ENCODE measurements around the gene CD207.
A peak's percentile ranks its signal among the peaks of the same experiment; 100 is the strongest.

CD207 gene

GRCh38 chr2:70795164-70795995 is 40.2 kb downstream of the CD207 start:
- TF ChIP-seq POLR2A (IDR thresholded peaks at IDR 0.05; ENCODE audit: low read length) = no peak
- no peak for DNase-seq

DNA sequence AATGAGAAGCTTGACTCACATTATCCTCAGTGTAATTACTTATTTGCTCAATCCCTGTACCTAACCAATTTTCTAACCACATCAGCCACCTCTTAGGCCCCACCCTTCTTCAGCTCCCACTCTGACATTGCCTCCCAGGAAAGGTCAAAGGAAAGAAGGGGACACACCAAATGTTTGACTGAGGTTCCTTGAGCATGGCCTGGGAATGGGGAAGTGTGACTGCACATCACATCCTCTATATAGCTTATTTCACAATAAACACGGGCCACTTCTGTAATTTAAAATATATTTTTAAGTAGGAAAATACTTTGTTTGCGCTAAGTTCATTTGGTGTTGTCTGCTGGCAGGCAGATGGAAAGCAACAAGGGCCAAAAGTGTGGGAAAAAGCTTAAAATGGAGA is 42.2 kb downstream of the CD207 start:
- DNase-seq = no peak
- TF ChIP-seq GATA1 (IDR thresholded peaks at IDR 0.05; ENCODE audit: low read depth, low read length) = no peak
- TF ChIP-seq POLR2A (IDR thresholded peaks at IDR 0.05; ENCODE audit: low read length) = no peak

GRCh38 chr2:70790136-70790828 is 45.3 kb downstream of the CD207 start, which contains the start of gene FIGLA:
TSS of gene FIGLA (minus strand) at chr2:70790643. CDS start at chr2:70790638, 5 bp downstream.
- DNase-seq = no peak
- TF ChIP-seq GATA1 (IDR thresholded peaks at IDR 0.05; ENCODE audit: low read depth, low read length) (no peak), POLR2A (IDR thresholded peaks at IDR 0.05; ENCODE audit: low read length) (no peak)

DNA sequence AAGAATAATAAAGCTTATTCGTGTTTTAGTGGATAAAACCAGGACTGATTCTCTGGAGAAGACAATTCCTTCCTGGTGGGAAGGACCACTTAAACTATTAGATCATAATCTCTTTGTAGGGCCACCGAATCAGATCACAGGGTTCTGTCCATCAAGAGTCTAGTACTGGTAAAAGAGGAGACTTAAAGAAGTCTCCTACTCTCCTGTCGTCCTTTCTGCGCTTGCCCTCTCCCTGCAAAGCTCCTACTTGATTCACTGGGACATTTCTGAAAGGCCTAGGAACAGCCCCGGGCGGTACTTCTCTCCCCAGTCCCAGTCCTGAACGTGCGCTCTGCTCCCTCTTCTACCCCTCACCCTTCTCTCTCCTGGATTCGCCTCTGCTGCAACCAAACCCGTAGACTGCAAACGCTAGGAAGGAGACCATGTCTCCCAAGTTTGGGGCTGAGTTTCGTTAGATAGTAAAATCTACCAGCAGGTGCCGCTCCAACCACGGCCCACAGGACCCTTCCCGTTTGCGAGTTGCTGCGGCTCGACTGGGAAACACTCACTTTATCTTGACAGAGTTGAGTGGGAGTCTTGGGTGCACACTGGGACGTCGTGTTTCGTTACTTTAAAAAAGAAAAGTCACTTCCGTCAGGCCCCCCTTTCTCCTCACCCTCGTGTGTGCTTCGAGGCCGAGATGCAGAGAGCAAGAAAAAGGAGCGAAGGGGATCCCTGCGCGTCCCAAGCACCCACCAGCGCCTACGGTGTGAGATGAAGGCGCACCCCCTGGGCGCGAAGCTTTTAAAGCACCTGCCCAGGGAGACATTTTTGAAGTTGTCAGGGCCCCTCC is 46.1 kb downstream of the CD207 start:
- DNase-seq = peak; percentile 64 to 75

DNA sequence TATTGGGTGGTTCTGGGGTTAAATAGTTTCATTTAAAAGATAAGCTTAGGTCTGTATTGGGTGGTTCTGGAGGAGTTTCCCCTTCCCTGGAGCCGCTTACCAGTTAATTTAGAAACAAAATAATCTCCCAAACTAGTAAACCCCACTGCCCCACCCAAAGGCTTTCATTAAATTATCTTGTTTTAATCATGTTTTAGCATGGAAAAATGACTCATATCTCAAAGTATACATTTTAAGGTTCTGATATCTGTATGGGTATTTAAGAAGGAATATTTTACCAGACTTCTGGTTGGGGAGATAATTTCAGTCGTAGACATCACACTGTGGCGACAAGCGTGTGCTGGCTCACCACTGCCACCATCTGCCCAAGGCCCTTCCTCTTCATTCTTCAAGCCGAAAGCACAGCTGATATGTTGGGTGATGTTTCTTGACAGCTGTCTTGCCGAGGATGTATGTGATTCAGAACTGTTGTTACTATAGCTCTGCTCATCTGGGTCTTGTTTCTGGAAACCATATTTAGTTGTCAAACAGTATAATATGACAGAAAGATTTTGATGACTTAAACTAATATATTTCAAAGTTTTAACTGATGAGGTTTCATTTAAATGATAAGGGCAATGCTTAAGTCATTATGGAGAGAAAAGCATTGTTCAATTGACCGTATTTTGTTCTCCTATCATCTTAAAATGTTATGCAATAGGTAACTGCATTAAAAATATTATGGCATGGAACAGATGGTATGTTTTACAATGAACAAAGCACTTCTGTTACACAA is 50.3 kb downstream of the CD207 start:
- TF ChIP-seq POLR2A (IDR thresholded peaks at IDR 0.05; ENCODE audit: low read length) (no peak), GATA1 (IDR thresholded peaks at IDR 0.05; ENCODE audit: low read depth, low read length) (no peak)
- peak; percentile 90 to 91 for DNase-seq

More for the DNA sequence above, 46.1 kb downstream of the CD207 start:
- TF ChIP-seq GATA1 (IDR thresholded peaks at IDR 0.05; ENCODE audit: low read depth, low read length) (no peak), POLR2A (IDR thresholded peaks at IDR 0.05; ENCODE audit: low read length) (no peak)

GRCh38 chr2:70784320-70784719 is 51.3 kb downstream of the CD207 start:
- DNase-seq = peak in 1 of 2 experiments; percentile 45
- no peak for TF ChIP-seq POLR2A (IDR thresholded peaks at IDR 0.05; ENCODE audit: low read length)
- TF ChIP-seq GATA1 (IDR thresholded peaks at IDR 0.05; ENCODE audit: low read depth, low read length) = no peak

All from erythroblast (primary cell).